8988T (cell line): ENCODE data around the gene CCL26.
A peak's percentile ranks its signal among the peaks of the same experiment; 100 is the strongest.
"Not testable (repeated sequence)": the region's sequence is repeated elsewhere in the genome, so short reads cannot be mapped to it uniquely, and the experiment has no call there.

Experiments used
- DNase-seq: peaks from one replicate; pipeline ENCODE4 v3.0.0; 2011

CCL26 gene

DNA sequence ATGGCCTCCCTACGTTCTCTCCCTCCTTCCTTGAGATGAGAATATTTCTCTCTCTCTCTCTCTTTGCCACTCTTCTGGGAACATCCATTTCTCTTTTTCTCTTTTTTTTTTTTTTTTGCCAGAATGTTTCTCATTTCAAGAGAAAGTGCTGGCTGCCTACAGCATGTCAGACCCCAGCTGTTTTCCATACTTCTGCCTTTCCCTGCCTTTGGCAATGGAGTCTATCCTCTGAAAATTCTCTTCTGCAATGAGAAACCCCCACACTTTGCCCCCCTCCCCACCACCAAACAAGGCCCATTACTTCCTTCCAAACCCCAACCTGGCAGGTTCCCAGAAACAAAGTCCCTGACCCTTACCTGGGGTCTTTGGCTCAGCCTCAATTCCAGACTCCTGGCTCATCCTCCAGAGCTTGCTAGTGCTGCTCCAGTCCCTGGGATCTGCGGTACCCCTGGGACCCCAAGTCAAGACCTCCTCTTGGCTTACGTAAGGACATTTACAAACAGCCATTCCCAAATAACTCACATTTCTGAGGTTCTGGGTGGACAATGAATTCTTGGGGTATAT is 17.4 kb upstream of the CCL26 start:
- DNase-seq = no peak

DNA sequence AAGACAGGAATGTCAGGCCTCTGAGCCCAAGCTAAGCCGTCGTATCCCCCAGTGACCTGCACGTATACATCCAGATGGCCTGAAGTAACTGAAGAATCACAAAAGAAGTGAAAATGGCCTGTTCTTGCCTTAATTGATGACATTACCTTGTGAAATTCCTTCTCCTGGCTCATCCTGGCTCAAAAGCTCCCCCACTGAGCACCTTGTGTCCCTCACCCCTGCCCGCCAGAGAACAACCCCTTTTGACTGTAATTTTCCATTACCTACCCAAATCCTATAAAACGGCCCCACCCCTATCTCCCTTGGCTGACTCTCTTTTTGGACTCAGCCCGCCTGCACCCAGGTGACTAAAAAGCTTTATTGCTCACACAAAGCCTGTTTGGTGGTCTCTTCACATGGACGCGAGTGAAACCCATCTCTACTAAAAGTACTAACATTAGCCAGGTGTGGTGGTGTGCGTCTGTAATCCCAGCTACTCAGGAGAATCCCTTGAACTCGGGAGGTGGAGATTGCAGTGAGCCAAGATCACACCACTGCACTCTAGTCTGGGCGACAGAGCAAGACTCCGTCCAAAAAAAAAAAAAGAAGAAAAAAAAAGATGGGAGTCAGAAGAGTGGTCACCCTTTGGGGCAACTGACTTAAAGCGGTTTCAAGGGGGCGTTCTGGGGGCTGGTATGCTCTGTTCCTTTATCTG is 16.3 kb upstream of the CCL26 start:
- not testable (repeated sequence) for DNase-seq

DNA sequence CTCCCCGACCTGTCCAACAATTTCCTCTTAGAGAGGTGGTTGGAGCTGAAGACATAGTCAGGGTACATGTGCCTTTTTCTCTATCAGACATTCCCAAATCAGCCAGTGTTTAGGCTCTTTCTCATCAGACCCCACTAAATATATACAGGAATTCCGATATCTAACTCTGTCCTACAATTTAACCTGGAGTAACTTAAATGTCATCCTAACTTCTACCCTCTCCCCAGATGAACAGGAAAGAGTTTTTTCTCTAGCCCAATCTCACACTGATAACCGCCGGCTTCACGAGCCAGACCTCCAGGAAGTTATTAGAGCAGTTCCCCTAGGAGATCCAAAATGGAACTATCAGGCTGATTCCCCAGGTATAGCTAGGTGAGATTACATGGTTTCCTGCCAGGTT is 11.0 kb upstream of the CCL26 start:
- not testable (repeated sequence) for DNase-seq

DNA sequence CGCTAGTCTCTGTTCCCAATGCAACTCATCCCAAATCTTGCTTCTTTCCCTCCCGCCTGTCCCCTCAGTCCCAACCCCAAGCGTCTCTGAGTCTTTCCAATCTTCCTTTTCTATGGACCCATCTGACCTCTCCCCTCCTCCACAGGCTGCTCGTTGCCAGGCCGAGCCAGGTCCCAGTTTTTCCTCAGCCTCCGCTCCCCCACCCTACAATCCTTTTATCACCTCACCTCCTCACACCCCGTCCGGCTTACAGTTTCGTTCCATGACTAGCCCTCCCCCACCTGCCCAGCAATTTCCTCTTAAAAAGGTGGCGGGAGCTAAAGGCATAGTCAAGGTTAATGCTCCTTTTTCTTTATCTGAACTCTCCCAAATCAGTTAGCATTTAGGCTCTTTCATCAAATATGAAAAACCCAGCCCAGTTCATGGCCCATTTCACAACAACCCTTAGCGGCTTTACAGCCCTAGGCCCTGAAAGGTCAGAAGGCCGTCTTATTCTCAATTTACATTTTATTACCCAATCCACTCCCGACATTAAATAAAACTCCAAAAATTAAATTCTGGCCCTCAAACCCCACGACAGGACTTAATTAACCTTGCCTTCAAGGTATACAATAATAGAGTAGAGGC is 8.7 kb upstream of the CCL26 start:
- DNase-seq = not testable (repeated sequence)

DNA sequence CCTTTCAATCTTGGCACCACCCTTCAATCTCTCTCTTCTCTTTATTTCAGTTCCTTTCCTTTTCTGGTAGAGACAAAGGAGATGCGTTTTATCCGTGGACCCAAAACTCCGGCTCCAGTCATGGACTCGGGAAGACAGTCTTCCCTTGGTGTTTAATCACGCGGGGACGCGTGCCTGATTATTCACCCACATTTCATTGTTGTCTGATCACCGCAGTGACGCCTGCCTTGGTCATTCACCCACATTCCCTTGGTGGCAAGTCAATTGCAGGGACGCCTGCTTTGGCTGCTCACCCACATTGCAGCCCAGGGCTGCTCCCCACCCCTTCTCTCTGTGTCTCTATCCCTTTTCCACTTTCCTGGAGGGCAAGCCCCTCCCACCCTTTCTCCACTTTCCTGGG is 7.5 kb upstream of the CCL26 start:
- not testable (repeated sequence) for DNase-seq

DNA sequence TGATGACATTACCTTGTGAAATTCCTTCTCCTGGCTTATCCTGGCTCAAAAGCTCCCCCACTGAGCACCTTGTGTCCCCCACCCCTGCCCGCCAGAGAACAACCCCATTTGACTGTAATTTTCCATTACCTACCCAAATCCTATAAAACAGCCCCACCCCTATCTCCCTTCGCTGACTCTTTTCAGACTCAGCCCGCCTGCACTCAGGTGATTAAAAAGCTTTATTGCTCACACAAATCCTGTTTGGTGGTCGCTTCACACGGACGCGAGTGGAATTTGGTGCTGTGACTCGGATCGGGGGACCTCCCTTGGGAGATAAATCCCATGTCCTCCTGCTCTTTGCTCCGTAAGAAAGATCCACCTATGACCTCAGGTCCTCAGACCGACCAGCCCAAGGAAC is 7.0 kb upstream of the CCL26 start:
- DNase-seq = not testable (repeated sequence)

DNA sequence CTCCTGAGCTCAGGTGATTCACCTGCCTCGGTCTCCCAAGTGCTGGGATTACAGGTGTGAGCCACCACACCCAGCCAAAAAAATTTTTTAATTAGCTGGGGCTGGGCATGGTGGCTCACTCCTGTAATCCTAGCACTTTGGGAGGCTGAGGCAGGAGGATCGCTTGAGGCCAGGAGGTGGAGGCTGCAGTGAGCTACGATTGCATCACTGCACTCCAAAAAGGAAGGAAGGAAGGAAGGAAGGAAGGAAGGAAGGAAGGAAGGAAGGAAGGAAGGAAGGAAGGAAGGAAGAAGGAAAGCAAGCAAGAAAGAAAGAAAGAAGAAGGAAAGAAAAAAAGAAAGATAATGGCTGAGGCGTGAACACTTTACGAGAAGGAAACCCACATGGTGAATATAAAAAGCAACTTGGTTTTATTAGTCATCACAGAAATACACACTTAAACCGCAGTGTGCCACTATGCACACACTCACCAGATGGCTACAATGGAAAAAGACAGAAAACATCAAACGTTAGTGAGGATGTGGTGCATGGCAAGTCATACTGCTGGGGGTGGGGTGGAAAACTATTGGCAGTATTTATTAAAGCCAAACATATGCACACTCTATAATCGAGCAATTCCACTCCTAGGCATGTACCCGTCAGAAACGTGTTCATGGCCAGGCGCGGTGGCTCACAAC is 4.4 kb upstream of the CCL26 start:
- DNase-seq = no peak

DNA sequence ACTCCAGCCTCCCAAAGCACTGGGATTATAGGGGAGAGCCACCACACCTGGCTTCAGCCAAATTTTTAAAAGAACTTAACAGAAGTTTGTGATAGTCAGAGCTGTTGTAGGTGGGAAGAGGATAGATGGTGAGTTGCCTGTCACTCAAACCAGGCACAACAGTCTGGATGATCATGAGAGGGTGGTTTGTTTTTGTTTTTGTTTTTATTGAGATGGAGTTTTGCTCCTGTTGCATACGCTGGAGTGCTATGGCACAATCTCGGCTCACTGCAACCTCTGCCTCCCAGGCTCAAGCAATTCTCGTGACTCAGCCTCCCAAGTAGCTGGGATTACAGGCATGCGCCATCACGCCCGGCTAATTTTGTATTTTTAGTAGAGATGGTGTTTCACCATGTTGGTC is 1.9 kb upstream of the CCL26 start:
- not testable (repeated sequence) for DNase-seq

DNA sequence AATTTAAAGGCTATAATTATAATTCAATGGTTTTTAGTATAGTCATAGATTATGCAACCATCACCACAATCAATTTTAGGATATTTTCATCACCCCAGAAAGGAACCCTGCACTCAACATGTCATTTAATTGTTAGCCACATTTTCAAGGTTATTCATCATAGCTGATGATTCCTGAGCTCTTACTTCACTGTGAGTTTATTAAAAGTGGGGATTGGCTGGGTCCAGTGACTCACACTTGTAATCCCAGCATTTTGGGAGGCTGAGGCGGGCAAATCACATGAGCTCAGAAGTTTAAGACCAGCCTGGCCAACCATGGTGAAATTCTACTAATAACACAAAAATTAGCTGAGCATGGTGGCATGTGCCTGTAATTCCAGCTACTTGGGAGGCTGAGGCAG is 787 bp downstream of the CCL26 start:
- no peak for DNase-seq

DNA sequence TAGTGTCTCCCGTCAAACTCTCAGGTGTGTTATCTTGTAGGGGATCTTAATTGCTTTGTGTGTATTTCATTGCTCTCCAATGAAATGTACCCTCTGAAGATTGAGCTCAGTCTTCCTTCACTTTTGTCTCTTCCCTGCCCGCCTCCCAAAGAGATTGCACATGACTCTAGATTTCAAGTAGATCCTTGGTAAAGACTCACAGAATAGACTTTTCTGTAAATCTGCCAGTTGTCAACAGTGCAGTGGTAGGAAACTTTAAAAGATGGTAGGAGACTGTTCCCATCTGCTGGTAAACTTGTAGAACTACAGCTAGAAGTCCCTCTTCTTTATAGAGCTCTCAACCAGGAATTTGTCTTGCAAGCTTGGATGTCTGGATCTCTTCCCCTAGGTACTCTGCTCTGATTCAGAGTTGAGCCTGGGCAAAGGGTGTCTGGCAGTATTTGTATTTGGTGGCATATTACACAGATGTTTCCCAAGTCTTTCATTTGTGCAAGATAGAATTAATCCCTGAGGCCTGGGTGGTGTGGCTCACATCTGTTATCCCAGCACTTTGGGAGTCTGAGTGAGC is 9.6 kb downstream of the CCL26 start:
- peak; percentile 54 for DNase-seq

DNA sequence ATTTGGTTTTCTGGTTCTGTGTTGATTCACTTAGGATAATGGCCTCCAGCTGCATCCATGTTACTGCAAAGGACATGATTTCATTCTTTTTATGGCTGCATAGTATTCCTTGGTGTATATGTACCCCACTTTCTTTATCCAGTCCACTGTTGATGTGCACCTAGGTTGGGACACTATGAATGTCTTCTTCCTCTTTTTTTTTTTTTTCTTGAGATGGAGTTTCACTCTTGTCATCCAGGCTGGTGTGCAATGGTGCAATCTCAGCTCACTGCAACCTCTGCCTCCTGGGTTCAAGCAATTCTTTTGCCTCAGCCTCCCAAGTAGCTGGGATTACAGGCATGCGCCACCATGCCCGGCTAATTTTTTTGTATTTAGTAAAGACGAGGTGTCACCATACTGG is 10.2 kb downstream of the CCL26 start:
- not testable (repeated sequence) for DNase-seq

DNA sequence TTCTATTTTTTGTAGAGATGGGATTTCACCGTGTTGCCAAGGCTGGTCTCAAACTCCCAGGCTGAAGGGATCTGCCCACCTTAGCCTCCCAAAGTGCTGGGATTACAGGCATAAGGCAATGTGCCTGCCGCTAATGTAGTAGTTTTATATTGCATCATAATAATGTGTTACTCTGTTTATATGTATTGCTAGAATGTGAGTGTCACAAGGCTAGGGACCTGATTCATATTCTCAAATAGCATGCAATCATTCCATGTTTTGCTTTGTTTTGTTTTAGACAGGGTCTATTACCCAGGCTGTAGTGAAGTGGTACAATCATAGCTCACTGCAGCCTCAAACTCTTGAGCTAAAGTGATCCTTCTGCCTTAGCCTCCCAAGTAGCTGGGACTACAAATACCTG is 13.5 kb downstream of the CCL26 start:
- DNase-seq = no peak

DNA sequence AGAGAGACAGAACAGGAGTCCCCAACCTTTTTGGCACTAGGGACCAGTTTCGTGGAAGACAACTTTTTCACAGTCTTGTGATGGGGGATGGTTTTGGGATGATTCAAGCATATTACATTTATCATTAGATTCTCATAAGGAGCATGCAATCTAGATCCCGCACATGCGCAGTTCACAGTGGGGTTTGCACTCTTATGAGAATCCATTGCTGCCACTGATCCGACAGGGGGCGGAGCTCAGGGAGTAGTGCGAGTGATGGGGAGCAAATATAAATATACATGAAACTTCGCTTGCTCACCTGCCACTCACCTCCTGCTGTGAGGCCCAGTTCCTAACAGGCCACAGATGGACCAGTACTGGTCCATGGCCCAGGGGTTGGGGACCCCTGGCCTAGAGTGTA is 14.2 kb downstream of the CCL26 start:
- no peak for DNase-seq

DNA sequence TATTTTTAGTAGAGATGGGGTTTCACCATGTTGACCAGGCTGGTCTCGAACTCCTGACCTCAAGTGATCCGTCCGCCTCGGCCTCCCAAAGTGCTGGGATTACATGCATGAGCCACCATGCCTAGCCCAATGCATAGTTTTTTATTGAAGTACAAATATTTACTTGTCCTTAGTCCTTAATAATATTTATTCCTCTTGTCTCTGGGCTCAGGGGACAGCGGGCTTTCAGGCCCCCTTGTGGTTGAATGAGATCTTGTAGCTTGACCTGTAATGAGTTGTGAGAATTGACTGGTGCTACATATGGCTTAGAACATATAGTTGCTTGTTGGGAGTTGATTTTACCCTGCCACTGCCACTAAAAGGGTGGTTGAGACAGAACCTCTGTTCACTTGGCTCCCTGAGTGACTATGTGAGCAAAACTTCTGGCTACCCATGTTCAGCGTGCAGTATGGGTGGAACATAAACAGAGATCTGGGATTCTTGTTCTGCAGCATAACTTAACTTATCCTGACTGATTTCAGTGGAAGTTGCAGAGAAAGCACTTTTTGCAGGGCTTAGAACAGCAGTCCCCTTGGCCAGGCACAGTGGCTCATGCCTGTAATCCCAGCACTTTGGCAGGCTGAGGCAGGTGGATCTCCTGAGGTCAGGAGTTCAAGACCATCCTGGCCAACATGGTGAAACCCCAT is 14.9 kb downstream of the CCL26 start:
- DNase-seq = no peak

DNA sequence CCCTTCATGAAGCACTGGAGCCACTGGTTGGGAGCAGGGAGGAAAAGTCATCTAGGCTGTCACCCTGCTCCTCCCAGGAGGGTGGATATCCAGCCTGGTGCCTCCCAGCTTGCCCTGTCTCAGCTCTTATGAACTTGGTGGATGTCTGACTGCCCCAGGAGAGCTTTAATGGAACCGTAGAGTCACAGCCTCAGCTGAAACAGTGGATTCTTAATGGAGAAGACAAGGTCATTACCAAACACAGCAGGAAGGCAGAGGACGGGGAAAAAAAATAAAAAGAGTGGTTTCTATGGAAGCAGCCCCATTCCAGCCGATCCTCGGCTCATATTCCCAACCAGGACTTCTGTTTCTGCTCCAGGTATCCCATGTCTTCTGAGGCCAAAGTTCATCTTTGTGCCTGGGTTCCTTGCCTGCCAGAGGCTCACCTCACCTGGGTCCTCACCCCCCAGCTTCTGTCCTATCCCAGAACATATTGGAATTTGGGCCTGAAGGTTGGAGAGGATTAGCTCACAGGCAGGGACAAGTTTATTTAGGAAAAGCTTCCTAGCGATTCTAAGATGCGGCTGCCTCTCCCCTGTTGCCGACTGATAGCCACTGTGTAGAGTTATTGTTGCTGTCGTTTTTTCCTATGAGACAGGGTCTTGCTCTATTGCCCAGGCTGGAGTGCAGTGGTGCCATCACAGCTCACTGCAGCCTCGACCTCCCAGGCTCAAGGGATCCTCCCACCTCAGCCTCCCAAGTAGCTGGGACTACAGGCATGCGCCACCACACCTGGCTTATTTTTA is 15.6 kb downstream of the CCL26 start:
- DNase-seq = no peak

DNA sequence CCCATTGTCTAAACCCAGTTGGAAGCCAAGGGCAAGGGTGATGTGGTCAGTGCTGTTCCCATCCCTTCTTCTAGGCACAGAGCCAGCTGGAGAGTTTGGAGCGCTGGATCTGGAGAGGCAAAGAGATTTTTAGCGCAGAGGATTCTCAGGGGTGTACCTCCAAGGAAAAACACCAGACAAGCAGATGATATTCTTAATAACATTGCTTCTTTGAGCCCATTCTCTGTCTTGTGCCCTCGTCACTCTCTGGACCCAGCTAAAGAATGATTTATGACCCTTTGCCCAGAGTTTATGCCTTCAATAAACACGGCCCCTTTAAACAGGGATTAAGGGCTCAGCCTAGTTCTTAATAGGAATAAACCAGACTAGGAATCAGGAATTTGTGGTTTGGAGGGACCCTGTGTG is 28.6 kb downstream of the CCL26 start:
- no peak for DNase-seq

DNA sequence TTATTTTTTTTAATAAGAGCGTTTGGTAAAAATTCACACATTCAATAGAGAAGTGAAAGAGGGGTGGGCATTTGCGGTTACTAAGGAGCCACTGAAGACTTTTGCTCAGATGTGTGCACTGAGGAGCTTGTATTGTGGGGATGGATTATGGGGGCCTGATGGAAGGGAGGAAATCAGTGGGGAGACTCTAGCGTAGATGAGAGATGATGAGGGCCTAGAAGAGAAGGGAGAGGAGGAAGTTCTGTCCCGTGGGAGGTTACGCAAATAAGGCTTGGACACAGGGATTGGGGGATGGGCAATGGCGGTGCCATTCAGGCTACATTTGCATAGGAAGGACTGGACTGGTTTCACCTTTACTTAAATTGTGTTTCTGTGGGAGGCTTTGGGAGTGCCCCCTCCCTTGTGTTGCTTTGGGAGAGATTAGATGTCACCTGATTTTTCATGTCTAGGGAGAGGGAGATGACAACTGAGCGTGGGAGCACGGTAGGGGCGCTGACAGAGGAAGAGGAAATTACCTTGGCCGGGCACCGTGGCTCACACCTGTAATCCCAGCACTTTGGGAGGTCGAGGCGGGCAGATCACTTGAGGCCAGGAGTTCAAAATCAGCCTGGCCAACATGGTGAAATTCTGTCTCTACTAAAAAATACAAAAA is 31.0 kb downstream of the CCL26 start:
- no peak for DNase-seq

DNA sequence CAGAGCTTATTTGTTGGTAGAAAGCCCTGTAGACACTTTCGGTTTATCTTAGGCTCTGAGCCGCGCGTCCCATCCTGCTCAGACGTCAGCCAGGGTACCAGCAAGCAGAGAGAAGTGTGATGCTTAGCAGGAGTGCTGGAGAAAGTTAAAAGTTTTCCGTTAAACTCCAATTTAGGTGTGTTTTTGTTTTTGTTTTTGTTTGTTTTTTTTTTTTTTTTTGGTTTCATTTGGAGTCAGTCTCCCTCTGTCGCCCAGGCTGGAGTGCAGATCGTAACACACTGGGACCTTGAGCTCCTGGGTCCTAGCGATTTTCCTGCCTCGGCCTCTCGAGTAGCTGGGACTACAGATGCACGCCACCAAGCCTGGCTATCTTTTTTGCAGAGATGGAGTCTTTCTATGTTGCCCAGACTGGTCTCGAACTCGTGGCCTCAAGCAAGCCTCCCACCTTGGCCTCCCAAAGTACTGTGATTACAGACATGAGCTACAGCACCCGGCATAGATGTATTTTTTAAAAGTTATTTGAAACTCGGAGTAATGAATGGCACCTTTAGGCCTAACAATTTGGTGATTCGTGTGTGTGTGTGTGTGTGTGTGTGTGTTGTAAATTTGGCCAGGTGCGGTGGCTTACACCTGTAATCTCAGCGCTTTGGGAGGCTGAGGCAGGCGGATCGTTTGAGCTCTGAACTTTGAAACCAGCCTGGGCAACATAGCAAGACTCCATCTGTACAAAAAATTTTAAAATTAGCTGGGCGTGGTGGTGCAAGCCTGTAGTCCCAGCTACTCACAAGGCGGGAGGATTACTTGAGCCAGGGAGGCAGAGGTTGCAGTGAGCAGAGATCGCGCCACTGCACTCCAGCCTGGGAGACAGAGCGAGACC is 32.0 kb downstream of the CCL26 start:
- no peak for DNase-seq

DNA sequence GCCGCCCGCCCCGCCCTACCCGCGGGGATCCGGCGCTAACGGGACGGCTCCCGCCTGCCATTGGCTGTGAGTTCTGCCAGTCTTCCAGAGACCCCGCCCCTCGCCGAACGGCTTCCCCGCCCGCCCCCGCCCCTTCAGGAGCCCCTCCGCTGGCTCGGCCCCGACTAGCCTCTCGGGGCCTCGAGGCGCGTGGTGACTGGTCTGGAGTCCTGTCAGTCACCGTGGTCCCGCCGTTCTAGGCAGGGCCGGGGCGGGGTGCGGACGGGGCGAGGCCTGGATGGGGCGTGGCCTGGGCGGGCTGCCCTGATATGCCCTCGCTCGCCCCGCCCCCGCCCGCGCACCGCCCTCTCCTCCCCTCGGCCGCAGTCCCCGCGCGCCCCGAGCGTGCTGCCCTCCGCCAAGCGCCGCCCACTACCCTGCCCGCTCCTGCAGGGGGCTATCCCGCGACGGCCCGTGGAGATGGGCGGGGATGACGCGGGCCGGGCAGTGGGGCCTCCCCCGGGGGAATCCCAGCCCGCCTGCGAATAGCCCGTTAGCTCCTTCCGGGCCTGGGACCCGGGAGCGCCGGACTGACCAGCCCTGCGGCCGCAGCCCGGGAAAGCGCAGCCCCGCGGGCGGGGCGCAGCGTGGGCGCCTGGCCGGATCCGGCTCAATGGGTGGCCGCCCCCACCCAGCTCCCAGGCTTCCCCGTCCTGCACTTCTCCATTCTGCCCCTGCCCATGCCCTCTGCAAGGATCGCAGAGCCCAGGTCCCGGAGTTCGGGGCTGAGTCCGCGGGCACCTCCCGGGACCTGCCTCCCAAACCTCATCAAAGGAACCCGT is 32.8 kb downstream of the CCL26 start:
- peak; percentile 92 for DNase-seq

DNA sequence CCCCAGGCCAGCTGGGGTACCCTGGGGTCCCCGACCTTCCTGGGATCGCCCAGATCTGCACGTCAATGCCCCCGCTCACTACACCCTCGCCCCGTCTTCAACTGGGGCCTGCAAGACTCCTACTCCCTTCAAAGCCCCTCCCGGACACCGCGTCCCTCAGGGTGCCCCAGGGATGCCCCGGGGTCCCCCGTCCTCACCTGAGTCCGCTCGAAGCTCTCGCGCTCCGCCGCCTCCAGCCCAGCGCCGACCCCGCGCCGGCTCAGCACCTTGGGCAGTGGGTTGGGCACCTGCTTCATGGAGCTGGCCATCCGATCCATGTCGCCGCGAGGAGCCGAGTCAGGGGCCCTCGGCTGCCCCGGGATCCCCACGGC is 33.4 kb downstream of the CCL26 start, which contains the start of gene HIP1:
HIP1 (minus strand) TSS at position 338 of the 371 bp plus-strand sequence; CDS start at position 317, 21 bp downstream.
- no peak for DNase-seq
